Activated naive CD4-positive, alpha-beta T cell treated with anti-CD3 and anti-CD28 coated beads, Interleukin-2, amount 50 U/mL, for 72 hours (primary cell): ENCODE data around the gene ZMIZ1. TPM values are rescaled to one million over a fixed set of nuclear protein-coding genes. Genes with fewer than 3 reads are reported as not detected.

Source experiments
- ATAC-seq, 2 donors: fragments of 150-1000 bp; cut with Tn5 transposase; 2 replicates each; pipeline ENCODE4 v1.10.0; 2021; ENCODE audit warnings: mild to moderate bottlenecking in 2 of 2, moderate library complexity in 2 of 2
- DNase-seq, 2 donors: peaks; one replicate each; pipeline ENCODE4 v3.0.0; 2021 to 2022; ENCODE audit warnings: low spot score in 2 of 2
- H3K27ac Mint-ChIP-seq, 2 donors: one replicate each; pipeline ENCODE4 v1.8.0; 2022; ENCODE audit warnings: mild to moderate bottlenecking in 2 of 2, mixed read lengths in 2 of 2
- H3K36me3 Mint-ChIP-seq, 2 donors: one replicate each; pipeline ENCODE4 v1.8.0; 2022; ENCODE audit warnings: mixed read lengths in 2 of 2
- H3K9me3 Mint-ChIP-seq, 2 donors: one replicate each; pipeline ENCODE4 v1.8.0; 2022; ENCODE audit warnings: mixed read lengths in 2 of 2
- total RNA-seq, 2 donors: library from RNA; stranded (reverse); gene quantifications; one replicate each; pipeline ENCODE4 v1.2.3, GENCODE V29; 2022

The ZMIZ1 gene
- total RNA-seq, 2 donors from 2014 or later, result 16.1 to 42.7 TPM

DNA sequence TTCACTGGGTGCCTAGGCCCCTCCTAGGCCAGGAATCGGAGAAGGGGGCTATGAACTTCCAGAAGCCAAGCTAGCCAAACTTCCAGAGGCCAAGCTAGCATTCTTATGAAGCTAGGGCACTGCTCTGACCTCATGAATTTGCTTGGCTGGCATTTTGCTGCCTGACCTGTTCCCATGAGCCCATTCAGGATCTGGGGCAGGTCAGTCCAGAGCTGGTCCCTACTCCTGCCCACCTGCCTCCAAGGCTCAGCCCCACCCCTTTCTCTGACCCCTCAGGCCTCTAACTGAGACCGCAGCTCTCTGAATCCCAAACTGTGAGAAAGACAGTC lies 277.2 kb downstream of the ZMIZ1 start:
- Mint-ChIP-seq H3K27ac (no peak overlapping the region), H3K36me3 (peaks cover 22 to 25% of the 10 kb centered on the region in 2 donors), H3K9me3 (no peaks in the 10 kb centered on the region)
- no peak for ATAC-seq
- DNase-seq, result peak in 1 of 2 donors; percentile 55

DNA sequence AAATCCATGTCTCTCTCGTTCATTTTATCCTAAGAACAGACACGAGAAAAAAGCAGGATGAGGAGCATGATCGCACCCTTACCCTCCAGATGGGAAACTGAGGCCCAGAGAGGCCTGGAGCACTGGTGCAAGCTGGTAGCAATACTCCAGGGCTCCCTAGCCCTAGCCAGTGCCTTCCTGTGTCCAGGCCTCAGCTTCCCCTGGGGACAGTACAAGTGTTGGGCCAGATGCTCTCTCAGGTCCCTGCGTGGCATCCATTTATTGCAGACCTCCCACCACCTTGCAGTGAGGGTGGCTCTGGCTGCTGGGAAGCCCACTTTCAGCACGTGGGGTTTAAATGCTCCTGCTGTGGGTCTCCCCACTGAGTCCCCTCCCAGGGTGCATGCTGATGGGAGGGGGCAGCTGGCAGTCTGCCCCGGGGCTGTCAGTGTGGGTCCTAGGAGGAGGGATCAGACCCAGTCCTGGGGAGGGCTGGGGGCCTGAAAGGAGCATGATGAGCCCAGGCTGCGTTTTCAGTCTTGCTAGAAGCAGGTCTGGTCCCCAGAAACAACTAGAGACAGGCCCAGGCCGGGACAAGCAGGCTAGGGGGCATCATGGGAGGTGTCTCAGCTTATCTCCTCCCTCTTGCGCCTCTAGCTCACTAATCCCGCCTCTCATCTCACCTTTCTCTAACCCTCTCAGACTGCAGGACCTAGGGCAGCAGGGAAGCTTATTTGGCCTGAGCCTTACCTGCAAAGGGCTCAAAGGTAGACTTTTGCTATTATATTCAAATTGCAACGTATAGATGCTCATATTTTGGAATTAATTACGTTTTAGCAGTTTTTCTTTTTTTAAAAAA lies 277.8 kb downstream of the ZMIZ1 start:
- ATAC-seq, result no peak
- DNase-seq, result peak; percentile 13 to 53
- Mint-ChIP-seq H3K36me3 (peaks cover 25 to 26% of the 10 kb centered on the region in 2 donors), H3K9me3 (no peaks in the 10 kb centered on the region), H3K27ac (peak overlapping the region in 1 of 2 donors; percentile 96)

DNA sequence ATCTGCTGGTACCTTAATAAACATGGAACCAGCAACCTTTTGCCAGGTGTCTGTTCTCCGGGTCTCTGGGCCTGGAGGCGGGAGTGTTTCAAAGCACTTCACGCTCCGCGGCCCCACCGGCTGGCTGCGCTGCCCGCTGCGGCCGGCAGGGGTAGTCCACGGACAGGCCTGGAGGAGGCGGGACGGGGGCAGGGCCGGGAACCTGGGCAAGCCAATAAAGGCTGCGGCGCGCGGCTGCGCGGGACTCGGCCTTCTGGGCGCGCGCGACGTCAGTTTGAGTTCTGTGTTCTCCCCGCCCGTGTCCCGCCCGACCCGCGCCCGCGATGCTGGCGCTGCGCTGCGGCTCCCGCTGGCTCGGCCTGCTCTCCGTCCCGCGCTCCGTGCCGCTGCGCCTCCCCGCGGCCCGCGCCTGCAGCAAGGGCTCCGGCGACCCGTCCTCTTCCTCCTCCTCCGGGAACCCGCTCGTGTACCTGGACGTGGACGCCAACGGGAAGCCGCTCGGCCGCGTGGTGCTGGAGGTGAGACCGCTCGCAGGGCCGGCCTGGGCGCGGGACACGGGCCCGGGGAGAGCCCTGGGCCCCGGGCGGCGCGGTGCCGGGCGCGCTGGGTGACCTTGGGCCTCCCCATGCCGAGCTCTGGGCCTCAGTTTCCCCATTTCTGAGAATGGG lies 278.6 kb downstream of the ZMIZ1 start, which contains the start of gene PPIF:
Gene PPIF (plus strand): TSS at position 244 of the 668 bp plus-strand sequence. CDS start 80 bp downstream, at position 324.
- DNase-seq (peak; percentile 92 to 99), ATAC-seq (peak; percentile 91 to 92)
- peak within 1 kb of the TSS; percentile 95 to 96 for H3K27ac Mint-ChIP-seq
- H3K36me3 Mint-ChIP-seq, result peaks cover 29 to 33% of the 10 kb centered on the region in 2 donors
- H3K9me3 Mint-ChIP-seq, result no peaks in the 10 kb centered on the region

DNA sequence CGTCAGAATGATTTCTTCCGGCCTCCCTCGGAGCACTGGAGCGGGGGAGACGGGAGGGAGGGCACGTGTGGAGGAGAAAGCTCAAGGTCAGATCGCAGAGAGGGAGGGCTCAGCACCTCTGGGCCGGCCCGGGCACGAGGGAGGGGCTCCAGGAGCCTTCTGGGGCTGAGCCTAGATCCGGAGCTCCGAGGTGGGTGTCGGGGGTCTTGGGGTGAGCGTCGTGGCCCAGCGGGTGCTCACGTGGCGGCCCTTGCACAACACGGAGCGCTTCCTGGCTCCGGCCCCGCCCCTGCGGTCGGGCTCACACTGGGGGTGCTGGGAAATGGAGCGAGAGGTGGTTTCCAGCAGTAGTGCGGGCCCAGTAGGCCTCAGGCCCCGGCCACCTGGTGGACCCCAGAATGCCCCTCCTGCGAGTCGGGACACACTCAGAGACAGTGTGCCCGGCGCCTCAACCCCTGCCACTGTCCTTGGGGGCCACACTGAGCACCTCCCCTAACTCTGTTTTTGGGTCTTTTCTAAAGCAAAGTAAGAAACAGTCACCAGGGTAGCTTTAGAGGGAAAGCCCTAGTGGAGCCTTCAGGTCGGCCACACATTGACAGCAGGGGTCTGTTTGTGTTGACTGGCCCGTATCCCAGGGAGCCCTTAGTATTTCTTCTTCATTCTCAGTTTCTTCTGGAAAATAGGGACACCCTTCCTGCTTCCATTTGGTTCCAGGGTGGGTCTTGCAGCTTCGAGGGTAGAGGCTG lies 279.3 kb downstream of the ZMIZ1 start:
- Mint-ChIP-seq H3K36me3 (peaks cover 36 to 39% of the 10 kb centered on the region in 2 donors), H3K27ac (peak overlapping the region; percentile 95 to 96), H3K9me3 (no peaks in the 10 kb centered on the region)
- peak; percentile 75 to 76 for DNase-seq
- ATAC-seq, result peak; percentile 63 to 71

DNA sequence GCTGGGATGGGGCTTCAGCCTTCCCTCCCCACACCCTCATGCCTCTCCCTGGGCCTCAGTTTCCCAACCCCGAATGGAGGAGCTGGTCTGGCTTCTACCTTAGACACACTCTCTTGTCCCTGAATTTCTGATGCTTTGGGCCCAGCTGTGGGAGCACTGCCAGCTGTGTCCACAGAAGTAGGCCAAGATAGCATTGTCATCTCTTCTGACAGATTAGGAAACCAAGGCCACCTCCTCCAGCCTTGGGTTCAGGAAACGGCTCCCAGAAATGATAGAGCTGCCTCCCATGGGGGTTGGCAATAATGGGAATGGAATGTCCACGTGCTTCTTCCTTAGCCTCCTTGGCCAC lies 279.8 kb downstream of the ZMIZ1 start:
- Mint-ChIP-seq H3K36me3 (peaks cover 42 to 45% of the 10 kb centered on the region in 2 donors), H3K27ac (peak overlapping the region; percentile 95 to 96), H3K9me3 (no peaks in the 10 kb centered on the region)
- peak in 1 of 2 donors; percentile 3 for DNase-seq
- ATAC-seq, result no peak

DNA sequence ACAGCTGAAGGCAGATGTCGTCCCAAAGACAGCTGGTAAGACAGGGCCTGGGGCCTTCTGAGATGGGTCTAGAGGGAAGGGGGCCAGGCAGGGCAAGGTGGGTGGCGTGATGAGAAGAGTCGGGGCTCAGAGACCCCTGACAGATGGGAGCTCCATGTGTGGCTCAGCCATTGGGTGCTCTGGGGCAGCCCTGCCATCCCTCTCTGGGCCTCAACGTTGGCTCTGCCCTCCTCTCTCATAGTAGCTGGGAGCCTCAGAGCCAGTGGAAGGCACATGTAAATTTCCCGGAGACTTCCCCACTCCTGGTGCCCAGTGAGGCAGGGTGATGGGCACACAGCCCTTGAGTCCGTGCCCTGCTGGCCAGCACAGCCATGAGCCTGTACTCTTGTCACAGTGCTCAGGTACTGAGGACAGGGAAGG lies 280.3 kb downstream of the ZMIZ1 start:
- DNase-seq (peak in 1 of 2 donors; percentile 52), ATAC-seq (no peak)
- peak overlapping the region; percentile 95 to 96 for H3K27ac Mint-ChIP-seq
- H3K36me3 Mint-ChIP-seq, result peaks cover 46 to 50% of the 10 kb centered on the region in 2 donors
- no peaks in the 10 kb centered on the region for H3K9me3 Mint-ChIP-seq

DNA sequence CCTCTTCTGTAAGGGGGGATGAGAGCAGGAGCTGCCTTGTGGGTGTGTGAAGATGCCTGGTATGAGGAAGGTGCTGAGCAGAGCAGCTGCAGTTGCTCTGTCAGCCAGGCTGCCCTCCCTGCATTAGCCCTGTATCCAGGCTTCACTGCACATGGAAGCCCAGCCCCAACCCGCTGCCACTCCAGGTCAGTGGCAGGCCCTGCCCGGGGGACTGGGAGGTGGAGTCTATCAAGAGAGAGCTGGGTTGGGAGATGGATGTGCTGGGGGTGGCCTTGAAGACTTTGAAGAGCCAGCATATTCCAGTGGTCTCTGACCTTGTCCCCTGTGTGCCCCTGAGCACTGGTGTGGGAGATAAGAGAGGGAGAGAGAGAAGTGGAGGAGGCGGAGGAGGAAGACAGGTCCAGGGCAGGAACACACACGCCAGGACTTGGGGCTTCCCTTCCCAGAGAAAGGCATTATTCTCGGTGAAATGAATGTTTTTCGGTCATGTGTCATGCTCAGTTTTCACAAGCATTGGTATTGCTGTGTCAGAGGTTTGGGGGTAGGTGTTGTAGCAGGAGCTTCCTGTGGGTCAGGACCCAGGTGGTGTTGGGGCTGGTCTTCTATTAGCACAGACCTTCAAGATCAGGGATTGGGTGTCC lies 281.1 kb downstream of the ZMIZ1 start:
- peaks cover 53 to 58% of the 10 kb centered on the region in 2 donors for H3K36me3 Mint-ChIP-seq
- ATAC-seq, result no peak

DNA sequence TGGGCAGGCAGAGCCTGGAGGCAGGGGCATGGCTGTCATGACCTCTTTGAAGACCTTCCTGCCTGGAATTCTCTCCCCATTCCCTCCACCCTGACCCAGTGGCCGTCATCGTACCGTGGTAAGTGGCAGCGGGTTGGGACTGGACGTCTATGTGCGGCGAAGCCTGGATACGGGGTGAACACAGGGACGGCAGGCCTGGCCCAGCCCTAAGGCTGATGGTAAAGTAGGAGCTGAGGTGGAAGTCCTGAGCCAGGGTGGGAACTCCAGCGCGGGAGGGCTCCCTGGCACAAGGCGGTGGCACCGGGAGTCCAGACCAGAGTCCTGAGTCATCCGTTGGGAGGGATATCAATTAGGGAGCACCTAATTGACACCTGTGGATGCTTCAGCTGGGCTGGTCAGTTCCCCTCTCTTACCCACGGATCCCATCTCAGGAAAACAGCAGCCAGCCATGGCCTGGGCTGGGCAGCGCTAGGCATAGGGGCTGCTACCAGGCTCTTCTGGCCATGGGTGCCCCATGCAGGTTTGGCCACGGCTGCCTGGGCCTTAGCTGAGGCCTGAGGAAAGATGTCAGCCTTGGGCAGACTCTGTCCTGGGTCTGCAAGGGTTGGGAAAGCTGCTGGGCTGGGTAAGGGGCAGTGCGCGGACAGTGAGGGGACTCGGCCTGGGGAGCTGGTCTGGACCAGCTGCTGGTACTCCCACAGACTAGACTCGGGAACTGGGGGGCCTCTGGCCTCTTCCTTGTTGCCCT lies 281.8 kb downstream of the ZMIZ1 start:
- Mint-ChIP-seq H3K36me3 (peaks cover 57 to 65% of the 10 kb centered on the region in 2 donors), H3K9me3 (no peaks in the 10 kb centered on the region), H3K27ac (peak overlapping the region; percentile 96)
- peak; percentile 3 to 47 for DNase-seq
- no peak for ATAC-seq

More for the DNA sequence above, 281.1 kb downstream of the ZMIZ1 start:
- Mint-ChIP-seq H3K27ac (peak overlapping the region; percentile 96), H3K9me3 (no peaks in the 10 kb centered on the region)
- DNase-seq, result peak in 1 of 2 donors; percentile 49

DNA sequence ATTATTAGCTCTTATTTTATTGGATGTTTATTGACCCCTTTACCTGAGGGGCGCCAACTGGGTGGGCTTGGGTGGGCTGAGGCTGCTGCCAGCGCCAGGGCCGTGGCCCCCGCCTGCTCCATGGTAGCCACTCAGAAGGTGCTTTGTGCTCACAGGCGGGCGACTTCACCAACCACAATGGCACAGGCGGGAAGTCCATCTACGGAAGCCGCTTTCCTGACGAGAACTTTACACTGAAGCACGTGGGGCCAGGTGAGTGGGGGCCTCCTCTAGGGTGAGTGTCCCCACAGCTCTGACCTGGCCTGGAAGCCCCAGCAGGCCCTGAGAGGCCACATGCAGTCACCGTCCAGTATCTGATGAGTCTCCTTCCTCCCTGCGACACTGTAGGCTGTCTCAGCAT lies 282.6 kb downstream of the ZMIZ1 start:
- peak; percentile 1 to 44 for DNase-seq
- Mint-ChIP-seq H3K36me3 (peaks cover 61 to 68% of the 10 kb centered on the region in 2 donors), H3K9me3 (no peaks in the 10 kb centered on the region), H3K27ac (no peak overlapping the region)
- no peak for ATAC-seq

DNA sequence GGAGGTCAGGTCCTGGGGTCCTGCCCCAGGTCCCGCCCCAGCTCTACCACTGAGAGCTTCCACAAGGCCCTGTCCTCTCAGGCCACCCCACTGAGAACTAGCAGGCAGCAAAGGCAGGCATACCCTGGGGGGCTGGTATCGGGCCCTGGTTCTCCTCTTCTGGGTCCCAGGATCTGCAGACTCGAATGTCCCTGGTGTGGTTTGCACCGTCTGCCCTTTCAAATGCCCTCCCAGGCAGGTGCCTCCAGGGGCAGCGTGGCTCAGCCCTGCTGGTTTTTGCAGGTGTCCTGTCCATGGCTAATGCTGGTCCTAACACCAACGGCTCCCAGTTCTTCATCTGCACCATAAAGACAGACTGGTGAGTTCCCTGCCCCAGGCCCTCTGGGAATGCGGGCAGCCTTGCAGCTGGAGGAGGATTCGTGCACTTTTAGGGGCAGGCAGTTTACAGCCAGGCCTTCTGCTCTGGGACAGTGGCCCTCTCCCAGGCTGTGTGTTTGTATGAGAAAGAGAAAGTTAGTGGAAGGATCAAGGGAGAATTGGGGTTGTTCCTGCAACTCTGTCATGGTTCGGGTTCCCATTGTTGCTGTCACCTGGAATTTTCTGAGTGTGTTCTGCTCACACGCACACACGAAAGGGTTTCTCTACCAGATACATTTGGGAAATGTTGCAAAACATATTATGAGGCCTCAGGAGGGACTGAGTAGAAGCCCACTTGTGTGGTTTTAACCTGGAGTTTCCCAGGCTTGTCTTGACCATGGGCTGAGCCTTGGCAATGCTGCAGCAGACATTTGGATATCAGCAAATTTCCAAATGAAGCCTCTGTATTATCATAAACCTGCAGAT lies 283.5 kb downstream of the ZMIZ1 start:
- peak; percentile 4 to 52 for DNase-seq
- Mint-ChIP-seq H3K27ac (no peak overlapping the region), H3K36me3 (peaks cover 61 to 74% of the 10 kb centered on the region in 2 donors), H3K9me3 (no peaks in the 10 kb centered on the region)
- ATAC-seq, result no peak

DNA sequence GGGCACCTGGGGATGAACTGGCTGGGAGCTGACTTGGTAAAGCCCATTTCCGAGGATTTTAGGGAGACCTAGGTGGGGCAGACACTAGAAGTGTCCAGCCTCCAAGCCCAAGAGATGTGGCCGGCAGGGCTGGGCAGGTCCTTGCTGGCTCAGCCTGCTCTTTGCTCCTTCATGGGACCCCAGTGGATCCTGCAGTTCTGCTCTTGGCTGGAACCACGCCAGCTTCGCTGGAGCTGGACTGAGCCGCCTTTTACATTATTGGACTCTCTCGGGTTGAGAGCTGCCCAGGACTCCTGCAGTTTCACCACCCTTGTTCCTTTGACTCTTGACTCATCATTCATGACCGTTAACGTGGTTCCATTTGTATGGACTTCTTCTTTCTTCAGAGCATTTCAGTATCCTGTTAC lies 284.2 kb downstream of the ZMIZ1 start:
- H3K27ac Mint-ChIP-seq, result peak overlapping the region; percentile 16 to 50

DNA sequence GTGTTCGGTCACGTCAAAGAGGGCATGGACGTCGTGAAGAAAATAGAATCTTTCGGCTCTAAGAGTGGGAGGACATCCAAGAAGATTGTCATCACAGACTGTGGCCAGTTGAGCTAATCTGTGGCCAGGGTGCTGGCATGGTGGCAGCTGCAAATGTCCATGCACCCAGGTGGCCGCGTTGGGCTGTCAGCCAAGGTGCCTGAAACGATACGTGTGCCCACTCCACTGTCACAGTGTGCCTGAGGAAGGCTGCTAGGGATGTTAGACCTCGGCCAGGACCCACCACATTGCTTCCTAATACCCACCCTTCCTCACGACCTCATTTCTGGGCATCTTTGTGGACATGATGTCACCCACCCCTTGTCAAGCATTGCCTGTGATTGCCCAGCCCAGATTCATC lies 285.0 kb downstream of the ZMIZ1 start:
- Mint-ChIP-seq H3K36me3 (peaks cover 52 to 66% of the 10 kb centered on the region in 2 donors), H3K9me3 (no peaks in the 10 kb centered on the region), H3K27ac (peak overlapping the region; percentile 16 to 50)
- no peak for ATAC-seq
- DNase-seq, result peak in 1 of 2 donors; percentile 49

More for the DNA sequence above, 284.2 kb downstream of the ZMIZ1 start:
- peak; percentile 2 to 53 for DNase-seq
- no peak for ATAC-seq
- peaks cover 60 to 73% of the 10 kb centered on the region in 2 donors for H3K36me3 Mint-ChIP-seq
- H3K9me3 Mint-ChIP-seq, result no peaks in the 10 kb centered on the region

DNA sequence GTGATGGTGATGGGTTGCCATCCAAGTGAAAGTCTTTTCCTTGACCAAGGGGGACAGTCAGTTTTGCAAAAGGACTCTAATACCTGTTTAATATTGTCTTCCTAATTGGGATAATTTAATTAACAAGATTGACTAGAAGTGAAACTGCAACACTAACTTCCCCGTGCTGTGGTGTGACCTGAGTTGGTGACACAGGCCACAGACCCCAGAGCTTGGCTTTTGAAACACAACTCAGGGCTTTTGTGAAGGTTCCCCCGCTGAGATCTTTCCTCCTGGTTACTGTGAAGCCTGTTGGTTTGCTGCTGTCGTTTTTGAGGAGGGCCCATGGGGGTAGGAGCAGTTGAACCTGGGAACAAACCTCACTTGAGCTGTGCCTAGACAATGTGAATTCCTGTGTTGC lies 285.4 kb downstream of the ZMIZ1 start:
- Mint-ChIP-seq H3K9me3 (no peaks in the 10 kb centered on the region), H3K27ac (peak overlapping the region; percentile 16 to 77), H3K36me3 (peaks cover 48 to 61% of the 10 kb centered on the region in 2 donors)
- DNase-seq (peak in 1 of 2 donors; percentile 21), ATAC-seq (no peak)

DNA sequence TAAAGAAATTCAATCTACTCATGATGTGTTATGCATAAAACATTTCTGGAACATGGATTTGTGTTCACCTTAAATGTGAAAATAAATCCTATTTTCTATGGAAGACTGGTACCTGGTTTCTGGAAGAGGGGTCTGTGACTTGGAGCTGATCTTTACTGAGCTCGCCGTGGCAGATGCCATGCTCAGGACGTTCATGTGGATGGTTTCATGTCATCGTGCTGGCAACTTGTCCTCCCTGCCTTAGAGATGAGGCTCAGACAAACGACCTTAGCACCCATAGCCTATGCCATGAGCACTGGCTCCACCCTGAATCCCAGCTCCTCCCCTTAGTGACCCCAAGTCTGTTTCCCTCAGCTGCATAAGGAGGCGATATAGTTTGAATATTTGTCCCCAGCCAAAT lies 285.8 kb downstream of the ZMIZ1 start:
- ATAC-seq (no peak), DNase-seq (peak in 1 of 2 donors; percentile 23)
- Mint-ChIP-seq H3K9me3 (no peaks in the 10 kb centered on the region), H3K36me3 (peaks cover 44 to 59% of the 10 kb centered on the region in 2 donors), H3K27ac (peak overlapping the region in 1 of 2 donors; percentile 77)
